ENCODE results near the gene GGTLC2. TPM values are rescaled to one million over a fixed set of nuclear protein-coding genes. Genes with fewer than 3 reads are reported as not detected.
"Not testable (repeated sequence)": the region's sequence is repeated elsewhere in the genome, so short reads cannot be mapped to it uniquely, and the experiment has no call there.

The GGTLC2 gene
- polyA plus RNA-seq (ENCODE audit: insufficient read length), result not detected

- not testable (repeated sequence) for DNase-seq (ENCODE audit: low read depth)
Observed at GRCh38 chr22:22644314-22644713, at the start of gene GGTLC2. Gene GGTLC2, plus strand, starts transcription at chr22:22644614. Its CDS starts 1,732 bp downstream, at chr22:22646346.

GRCh38 chr22:22595001-22595835 lies 49.2 kb upstream of the GGTLC2 start:
- no peak for DNase-seq (ENCODE audit: low read depth)

- DNase-seq (ENCODE audit: low read depth), result no peak
Observed at GRCh38 chr22:22598144-22598543, 46.3 kb upstream of the GGTLC2 start.

- no peak for DNase-seq (ENCODE audit: low read depth)
Observed at GRCh38 chr22:22599248-22599647, 45.2 kb upstream of the GGTLC2 start.

- DNase-seq (ENCODE audit: low read depth), result no peak
Observed at GRCh38 chr22:22600531-22601261, 43.7 kb upstream of the GGTLC2 start.

GRCh38 chr22:22603470-22603947 lies 40.9 kb upstream of the GGTLC2 start:
- DNase-seq (ENCODE audit: low read depth), result no peak

GRCh38 chr22:22604326-22605073 lies 39.9 kb upstream of the GGTLC2 start:
- DNase-seq (ENCODE audit: low read depth), result no peak

- DNase-seq (ENCODE audit: low read depth), result no peak
Observed at GRCh38 chr22:22605074-22605404, 39.4 kb upstream of the GGTLC2 start.

GRCh38 chr22:22608022-22608421 lies 36.4 kb upstream of the GGTLC2 start:
- not testable (repeated sequence) for DNase-seq (ENCODE audit: low read depth)

GRCh38 chr22:22609291-22609690 lies 35.1 kb upstream of the GGTLC2 start:
- DNase-seq (ENCODE audit: low read depth), result no peak

- no peak for DNase-seq (ENCODE audit: low read depth)
Observed at GRCh38 chr22:22612516-22612915, 31.9 kb upstream of the GGTLC2 start.

GRCh38 chr22:22614065-22614464 lies 30.3 kb upstream of the GGTLC2 start:
- no peak for DNase-seq (ENCODE audit: low read depth)

GRCh38 chr22:22616636-22617035 lies 27.8 kb upstream of the GGTLC2 start:
- no peak for DNase-seq (ENCODE audit: low read depth)

- no peak for DNase-seq (ENCODE audit: low read depth)
Observed at GRCh38 chr22:22618448-22618847, 26.0 kb upstream of the GGTLC2 start.

- no peak for DNase-seq (ENCODE audit: low read depth)
Observed at GRCh38 chr22:22618923-22619322, 25.5 kb upstream of the GGTLC2 start.

- DNase-seq (ENCODE audit: low read depth), result no peak
Observed at GRCh38 chr22:22619765-22620414, 24.5 kb upstream of the GGTLC2 start.

GRCh38 chr22:22628546-22629495 lies 15.6 kb upstream of the GGTLC2 start:
- not testable (repeated sequence) for DNase-seq (ENCODE audit: low read depth)

- DNase-seq (ENCODE audit: low read depth), result not testable (repeated sequence)
Observed at GRCh38 chr22:22631223-22631652, 13.2 kb upstream of the GGTLC2 start.

- not testable (repeated sequence) for DNase-seq (ENCODE audit: low read depth)
Observed at GRCh38 chr22:22632226-22632625, 12.2 kb upstream of the GGTLC2 start.

- not testable (repeated sequence) for DNase-seq (ENCODE audit: low read depth)
Observed at GRCh38 chr22:22633533-22633932, 10.9 kb upstream of the GGTLC2 start.
